Stimulated activated CD8-positive, alpha-beta memory T cell treated with anti-CD3 and anti-CD28 coated beads, Interleukin-7, amount 100 ng/mL, for 1 hour (primary cell): Measurements from ENCODE around the gene ZNF750.

Experiments used
- DNase-seq, 2 donors: peaks; one replicate each; pipeline ENCODE4 v3.0.0-alpha.2; 2020; ENCODE audit warnings: low read depth in 2 of 2

The ZNF750 gene

DNA sequence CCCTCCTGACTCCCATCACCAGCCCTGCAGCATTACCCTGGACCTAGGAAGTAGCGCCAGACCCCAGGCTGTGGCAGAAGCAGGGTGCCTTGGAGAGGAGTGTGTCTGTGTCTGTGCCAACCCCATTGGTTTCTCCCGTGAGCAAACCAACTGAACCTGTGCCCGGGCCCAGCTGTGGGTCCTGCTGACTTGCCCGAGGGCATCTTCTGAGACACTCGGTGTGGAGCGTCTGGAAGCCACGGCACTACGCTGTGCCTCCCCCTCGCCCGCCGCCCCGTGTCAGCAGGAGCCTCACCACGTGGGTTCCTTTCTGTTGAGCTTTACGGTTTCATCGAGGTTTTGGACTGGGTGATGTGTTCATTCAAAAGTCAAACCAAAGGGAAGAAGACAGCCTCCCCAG is 27.8 kb downstream of the ZNF750 start:
- DNase-seq, result no peak

DNA sequence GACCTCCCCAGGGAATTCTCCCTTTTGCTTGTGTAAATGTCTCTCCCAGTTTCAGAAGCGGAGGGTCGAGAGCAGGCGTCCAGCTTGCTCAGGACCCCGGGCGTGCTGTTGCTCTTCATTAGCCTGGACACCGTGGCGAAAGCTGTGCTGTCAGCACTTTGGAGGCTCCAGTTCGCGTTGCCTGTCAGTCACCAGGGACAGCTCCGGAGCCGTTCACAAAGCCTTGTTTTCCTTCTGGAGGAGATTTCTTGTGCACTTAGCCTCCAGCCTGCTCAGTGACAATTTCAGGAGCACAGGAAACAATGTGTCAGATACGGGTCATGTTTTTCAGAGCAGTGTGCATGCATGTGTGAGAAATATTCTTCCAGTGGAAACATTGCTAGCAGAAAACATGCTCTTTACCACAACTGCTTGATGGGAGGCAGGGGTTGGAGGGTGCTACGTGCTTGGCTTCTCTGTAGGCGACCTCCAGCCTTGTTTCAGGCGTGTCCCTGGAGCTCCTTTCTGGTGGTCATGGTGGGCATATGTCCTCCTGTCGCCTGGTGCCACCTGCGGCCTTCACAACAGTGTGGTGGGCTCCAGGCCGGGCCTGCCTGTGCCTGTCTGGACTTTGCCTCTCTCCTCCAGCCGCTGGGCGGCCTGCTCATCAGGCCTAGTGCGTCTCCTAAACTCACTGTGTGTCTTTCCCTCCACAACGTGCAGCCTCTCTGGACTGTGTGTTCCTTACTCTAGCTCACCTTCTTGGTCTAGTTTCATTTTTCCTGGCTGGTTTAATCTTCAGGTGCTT is 29.0 kb downstream of the ZNF750 start:
- DNase-seq, result no peak

GRCh38 chr17:82808921-82809905 is 30.6 kb downstream of the ZNF750 start:
- no peak for DNase-seq

GRCh38 chr17:82808006-82808405 is 31.8 kb downstream of the ZNF750 start:
- no peak for DNase-seq

DNA sequence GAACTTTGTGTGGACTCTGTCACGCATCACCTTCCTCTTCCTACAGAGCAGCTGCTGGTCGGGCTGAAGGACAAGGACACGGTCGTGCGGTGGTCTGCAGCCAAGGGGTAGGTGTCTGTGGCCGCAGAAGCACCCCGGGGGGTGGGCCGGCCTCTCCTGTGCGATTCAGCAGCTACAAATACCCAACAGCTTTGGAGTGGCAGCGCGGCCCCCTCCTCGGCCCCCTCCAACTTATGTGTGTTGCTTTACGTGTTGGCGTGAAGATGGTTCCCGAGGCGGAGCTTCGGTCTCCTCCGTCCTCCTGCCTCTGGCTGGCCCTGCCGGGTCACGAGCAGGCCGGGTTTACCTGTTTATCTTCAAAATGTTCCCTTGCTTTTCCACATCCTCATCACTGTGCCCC is 32.3 kb downstream of the ZNF750 start:
- DNase-seq, result no peak

- DNase-seq, result no peak
Measured at GRCh38 chr17:82807101-82807500, 32.7 kb downstream of the ZNF750 start.

- no peak for DNase-seq
Measured at GRCh38 chr17:82806645-82807044, 33.2 kb downstream of the ZNF750 start.

GRCh38 chr17:82805823-82806222 is 34.0 kb downstream of the ZNF750 start:
- no peak for DNase-seq

DNA sequence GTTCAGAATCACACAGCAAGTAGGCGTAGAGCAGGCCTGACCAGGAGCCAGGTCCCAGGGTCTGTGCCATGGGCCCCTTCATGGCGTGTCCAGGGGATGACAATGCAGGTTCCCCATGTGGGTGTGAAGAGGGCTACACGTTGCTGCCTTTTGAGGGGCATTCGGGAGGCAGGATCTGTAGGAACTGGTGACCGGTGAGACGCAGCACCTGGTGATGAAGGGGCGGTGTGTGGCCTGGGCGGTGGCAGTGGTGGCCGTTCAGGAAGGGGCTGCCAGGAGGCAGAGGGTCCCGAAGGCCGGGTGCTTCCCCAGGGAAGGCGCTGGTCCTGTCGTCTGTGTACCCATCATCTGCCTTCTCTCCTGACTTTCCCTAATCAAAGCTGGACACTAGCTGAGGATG is 34.6 kb downstream of the ZNF750 start:
- no peak for DNase-seq

DNA sequence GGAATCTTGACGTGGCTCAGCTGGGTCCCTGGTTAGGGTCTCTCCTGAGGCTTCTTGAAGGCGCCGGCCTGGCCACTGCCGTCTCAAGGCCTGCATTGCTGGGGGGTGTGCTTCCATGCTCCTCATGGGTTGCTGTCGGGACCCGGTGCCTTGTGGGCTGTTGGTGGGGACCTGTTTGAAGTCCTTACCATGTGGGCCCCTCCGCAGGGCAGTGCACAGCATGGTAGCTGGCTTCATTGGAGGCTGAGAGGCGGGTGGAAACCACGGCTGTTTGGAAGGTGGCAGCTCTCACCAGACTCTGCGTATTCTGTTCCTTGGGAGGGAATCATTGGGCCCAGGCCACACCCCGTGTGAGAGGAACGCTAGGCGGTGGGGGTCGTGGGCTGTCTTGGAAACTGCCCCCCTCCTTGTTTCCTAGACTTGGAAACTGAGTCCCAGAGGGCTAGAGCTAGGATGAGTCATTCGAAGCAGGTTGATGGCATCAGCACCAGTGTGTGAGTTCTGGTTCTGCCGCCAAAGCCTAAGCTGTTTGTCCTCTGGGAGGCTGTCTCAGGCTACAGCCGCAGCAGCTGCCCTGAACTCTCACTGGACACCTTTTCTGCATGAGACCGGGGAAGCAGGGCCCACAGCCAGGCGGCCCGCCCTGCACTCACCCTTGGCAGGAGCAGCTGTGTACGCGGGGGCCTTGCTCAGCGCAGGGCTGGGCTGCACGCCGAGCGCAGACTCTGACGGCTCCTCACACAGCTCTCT is 35.2 kb downstream of the ZNF750 start:
- DNase-seq, result no peak

DNA sequence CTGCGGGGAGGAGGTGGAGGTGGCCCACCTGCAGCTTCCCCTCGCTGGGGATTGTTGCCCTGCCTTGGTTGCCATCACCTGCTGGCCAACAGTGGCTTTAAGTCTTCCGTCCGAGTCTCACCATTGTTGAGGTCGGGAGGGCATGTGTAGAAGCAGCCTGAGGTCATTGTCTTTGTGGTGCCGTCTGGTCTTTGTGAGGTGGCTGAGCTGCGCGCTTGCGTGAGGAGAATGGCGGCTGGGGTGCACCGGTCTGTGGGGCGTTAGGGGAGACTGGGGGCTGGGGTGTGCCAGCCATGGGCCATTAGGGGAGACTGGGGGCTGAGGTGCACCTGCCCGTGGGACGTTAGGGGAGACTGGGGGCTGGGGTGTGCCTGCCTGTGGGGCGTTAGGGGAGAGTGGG is 36.2 kb downstream of the ZNF750 start:
- DNase-seq, result no peak

- no peak for DNase-seq
Measured at GRCh38 chr17:82803185-82803584, 36.6 kb downstream of the ZNF750 start.

DNA sequence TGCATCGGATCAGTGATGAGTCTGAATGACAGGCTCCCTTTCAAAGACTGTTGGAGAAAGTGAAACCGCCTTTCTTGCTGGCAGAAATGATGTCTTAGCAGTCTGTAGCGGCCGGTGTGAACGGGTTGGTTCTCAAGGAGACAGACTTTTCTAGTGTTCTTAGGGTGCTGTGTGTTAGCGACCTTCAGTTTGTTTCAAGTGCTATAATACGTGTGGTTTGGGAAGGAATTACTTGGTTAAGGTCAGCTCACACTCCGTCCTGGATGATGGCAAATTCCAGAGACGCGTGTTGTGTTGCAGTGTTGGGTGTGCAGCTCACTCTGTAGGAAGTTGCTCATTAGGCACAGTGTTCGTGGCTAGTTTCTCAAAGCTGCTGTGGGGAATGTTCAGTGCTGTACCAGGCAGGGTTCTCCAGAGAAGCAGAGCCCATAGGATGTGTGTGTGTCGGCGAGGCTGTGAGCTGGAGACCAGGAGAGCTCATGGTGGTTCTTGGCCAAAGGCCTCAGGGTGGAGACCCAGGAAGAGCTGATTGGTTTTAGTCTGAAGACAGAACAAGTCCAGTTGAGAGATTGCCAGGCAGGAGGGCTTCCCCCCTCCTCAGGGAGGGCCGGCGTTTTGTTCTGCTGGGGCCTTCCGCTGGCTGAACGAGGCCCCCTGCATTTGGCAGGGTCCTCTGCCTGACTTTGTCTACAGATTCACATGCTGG is 37.6 kb downstream of the ZNF750 start:
- DNase-seq, result no peak

DNA sequence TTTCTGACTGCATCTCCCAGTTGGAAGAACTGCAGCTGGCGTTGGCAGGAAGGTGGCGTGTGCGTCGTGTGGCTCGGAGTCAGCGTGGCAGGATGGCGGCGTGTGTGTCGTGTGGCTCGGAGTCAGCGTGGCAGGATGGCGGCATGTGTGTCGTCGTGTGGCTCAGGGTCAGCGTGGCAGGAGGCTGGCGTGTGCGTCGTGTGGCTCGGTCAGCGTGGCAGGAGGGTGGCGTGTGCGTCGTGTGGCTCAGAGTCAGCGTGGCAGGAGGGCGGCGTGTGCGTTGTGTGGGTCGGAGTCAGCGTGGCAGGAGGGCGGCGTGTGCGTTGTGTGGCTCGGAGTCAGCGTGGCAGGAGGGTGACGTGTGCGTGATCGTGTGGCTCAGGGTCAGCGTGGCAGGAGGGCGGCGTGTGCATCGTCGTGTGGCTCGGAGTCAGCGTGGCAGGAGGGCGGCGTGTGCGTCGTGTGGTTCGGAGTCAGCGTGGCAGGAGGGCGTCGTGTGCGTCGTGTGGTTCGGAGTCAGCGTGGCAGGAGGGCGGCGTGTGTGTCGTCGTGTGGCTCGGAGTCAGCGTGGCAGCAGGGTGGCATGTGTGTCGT is 38.3 kb downstream of the ZNF750 start:
- DNase-seq, result no peak

GRCh38 chr17:82800885-82801284 is 38.9 kb downstream of the ZNF750 start:
- no peak for DNase-seq

- no peak for DNase-seq
Measured at GRCh38 chr17:82799591-82799990, 40.2 kb downstream of the ZNF750 start.

GRCh38 chr17:82798752-82799151 is 41.1 kb downstream of the ZNF750 start:
- no peak for DNase-seq

GRCh38 chr17:82797061-82797460 is 42.8 kb downstream of the ZNF750 start:
- no peak for DNase-seq

- DNase-seq, result no peak
Measured at GRCh38 chr17:82795615-82796014, 44.2 kb downstream of the ZNF750 start.

DNA sequence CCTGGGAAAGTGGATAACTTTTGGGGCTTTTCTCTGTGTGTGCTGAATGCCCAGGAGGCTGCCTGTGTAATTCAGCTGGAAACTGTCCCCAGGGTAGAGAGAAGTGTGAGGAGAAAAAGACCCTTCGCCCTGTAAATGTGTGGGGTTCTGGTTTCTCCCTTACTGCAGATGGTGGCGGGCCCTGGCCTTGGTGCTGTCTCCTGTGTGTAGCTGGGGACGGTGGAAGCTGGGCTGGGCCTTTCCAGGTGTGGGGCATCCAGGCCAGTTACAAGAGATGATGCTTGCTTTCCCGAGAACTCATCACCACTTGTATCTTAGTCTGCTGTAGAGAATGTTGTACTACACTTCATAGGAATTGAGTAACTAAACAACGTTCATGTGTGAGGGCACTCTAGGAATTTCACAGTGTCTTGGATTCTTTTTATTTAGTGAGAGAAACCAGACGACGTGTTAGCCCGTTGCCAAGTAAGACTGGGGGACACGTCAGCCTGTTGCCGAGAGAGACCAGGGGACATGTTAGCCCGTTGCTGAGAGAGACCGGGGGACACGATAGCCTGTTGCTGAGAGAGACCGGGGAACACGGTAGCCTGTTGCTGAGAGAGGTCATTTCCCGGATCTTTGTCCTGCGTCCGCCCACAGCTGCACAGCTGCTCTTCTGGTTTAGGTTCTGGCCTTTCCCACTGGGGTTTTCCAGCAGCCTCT is 44.9 kb downstream of the ZNF750 start:
- DNase-seq, result no peak
